ENCODE measurements around the gene FRMD3.
"Not testable (repeated sequence)": the region's sequence is repeated elsewhere in the genome, so short reads cannot be mapped to it uniquely, and the experiment has no call there.

Gene FRMD3

DNA sequence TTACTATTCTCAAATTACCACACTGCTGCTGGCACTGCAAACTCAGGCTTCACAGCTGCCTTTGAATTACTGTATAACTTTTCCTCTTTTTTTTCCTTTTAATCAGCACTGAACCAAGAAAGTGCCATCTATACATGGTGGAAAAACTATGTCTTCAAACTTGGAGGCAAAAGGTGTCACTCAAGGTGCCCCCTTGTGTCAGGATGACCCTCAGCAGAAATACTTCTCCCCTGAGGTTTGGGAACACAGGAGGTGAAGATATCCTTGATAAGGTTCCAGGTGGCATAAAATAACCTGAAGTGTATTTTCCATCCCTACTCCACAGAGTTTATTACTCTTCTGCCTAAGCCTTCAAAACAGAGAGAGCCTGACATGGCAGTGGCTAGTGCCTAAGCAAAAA lies 14.5 kb downstream of the FRMD3 start:
- CTCF ChIA-PET, result no interaction called here
- TF ChIP-seq, protein P1, sequence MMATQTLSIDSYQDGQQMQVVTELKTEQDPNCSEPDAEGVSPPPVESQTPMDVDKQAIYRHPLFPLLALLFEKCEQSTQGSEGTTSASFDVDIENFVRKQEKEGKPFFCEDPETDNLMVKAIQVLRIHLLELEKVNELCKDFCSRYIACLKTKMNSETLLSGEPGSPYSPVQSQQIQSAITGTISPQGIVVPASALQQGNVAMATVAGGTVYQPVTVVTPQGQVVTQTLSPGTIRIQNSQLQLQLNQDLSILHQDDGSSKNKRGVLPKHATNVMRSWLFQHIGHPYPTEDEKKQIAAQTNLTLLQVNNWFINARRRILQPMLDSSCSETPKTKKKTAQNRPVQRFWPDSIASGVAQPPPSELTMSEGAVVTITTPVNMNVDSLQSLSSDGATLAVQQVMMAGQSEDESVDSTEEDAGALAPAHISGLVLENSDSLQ (IDR thresholded peaks at IDR 0.05), result no peak
- TF ChIP-seq HDGF (IDR thresholded peaks at IDR 0.05; ENCODE audit: borderline replicate concordance) (no peak), ARNT (IDR thresholded peaks at IDR 0.05) (no peak), LEF1 (IDR thresholded peaks at IDR 0.05; ENCODE audit: borderline replicate concordance) (no peak), ELF4 (IDR thresholded peaks at IDR 0.05) (no peak), SUZ12 (IDR thresholded peaks at IDR 0.05) (no peak), FOXA1 (IDR thresholded peaks at IDR 0.05) (no peak), ZNF384 (IDR thresholded peaks at IDR 0.05) (no peak), TARDBP (IDR thresholded peaks at IDR 0.05) (no peak), FOXM1 (IDR thresholded peaks at IDR 0.05; ENCODE audit: borderline replicate concordance) (no peak), L3MBTL2 (conservative IDR thresholded peaks at IDR 0.05) (no peak)
- DNase-seq (ENCODE audit: extremely low spot score), result no peak
- POLR2A ChIA-PET, result no interaction called here

DNA sequence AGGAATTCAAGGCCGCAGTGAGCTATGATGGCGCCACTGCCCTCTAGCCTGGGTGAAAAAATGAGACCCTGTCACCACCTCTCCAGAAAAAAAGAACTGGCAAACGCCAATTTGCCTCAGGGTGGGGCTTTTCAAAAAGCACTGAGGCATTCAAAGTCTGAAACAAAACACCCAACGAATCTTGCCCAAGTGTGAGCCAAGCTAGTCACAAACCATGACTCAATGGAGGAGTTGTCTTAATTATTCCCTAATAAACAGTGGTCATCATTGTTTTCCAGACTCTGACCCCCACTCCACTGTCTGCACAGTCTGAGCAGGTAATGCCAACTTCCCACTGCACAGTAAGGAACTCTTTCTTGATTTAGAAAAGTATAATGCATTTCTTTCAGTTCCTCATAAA lies 16.8 kb downstream of the FRMD3 start:
- no peak for TF ChIP-seq FOXK2 (IDR thresholded peaks at IDR 0.05)
- no peak for TF ChIP-seq CTBP1 (IDR thresholded peaks at IDR 0.05; ENCODE audit: borderline replicate concordance)
- no peak for TF ChIP-seq BHLHE40 (IDR thresholded peaks at IDR 0.05; ENCODE audit: borderline replicate concordance)
- TF ChIP-seq ZNF384 (IDR thresholded peaks at IDR 0.05), result no peak
- ChIA-PET POLR2A (no interaction called here), CTCF (no interaction called here)
- no peak for DNase-seq (ENCODE audit: extremely low spot score)

DNA sequence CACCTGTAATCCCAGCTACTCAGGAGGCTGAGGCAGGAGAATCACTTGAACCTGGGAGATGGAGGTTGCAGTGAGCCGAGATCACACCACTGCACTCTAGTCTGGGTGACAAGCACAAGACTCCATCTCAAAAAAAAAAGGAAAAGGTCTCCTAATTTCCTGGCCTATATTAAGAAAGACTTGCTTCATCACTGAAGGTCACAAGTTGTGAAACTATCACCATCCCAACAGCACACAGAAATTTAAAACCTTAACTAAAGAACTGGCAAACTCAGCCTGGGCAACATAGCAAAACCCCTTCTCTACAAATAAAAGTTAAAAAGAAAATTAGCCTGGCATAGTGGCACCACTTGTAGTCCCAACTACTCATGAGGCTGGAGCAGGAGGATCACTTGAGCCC lies 17.2 kb downstream of the FRMD3 start:
- ChIA-PET CTCF (interaction anchor here (0.6 kb wide), 1 partner anchor 24 kb away, joined by 4 read pairs; no protein-coding TSS in a partner anchor), POLR2A (no interaction called here)
- TF ChIP-seq LEF1 (IDR thresholded peaks at IDR 0.05; ENCODE audit: borderline replicate concordance) (no peak), ARNT (IDR thresholded peaks at IDR 0.05) (no peak), SUZ12 (IDR thresholded peaks at IDR 0.05) (no peak), BHLHE40 (IDR thresholded peaks at IDR 0.05; ENCODE audit: borderline replicate concordance) (no peak)
- no peak for DNase-seq (ENCODE audit: extremely low spot score)

DNA sequence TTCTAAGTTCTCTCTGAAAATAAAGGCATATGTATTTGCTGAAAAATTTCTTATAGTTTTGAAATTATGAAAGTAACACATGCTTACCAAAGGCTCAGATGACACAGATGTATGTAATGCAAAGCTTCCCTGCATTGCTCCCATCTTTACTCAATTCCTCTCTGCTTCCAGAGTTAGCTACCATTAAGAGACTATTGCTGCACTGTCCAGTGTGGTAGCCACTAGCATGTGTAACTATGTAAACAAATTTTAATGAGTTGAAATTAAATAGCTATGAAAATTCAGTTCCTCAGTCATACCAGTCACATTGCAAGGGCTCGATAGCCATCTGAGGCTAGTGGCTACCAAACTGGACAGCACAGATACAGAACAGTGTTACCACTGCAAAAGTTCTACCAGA lies 17.9 kb downstream of the FRMD3 start:
- TF ChIP-seq L3MBTL2 (conservative IDR thresholded peaks at IDR 0.05), result no peak
- TF ChIP-seq HDGF (IDR thresholded peaks at IDR 0.05; ENCODE audit: borderline replicate concordance), result no peak
- no peak for TF ChIP-seq FOXM1 (IDR thresholded peaks at IDR 0.05; ENCODE audit: borderline replicate concordance)
- no peak for TF ChIP-seq ELF4 (IDR thresholded peaks at IDR 0.05)
- TF ChIP-seq ARNT (IDR thresholded peaks at IDR 0.05), result no peak
- no peak for TF ChIP-seq SUZ12 (IDR thresholded peaks at IDR 0.05)
- TF ChIP-seq, protein P1 (IDR thresholded peaks at IDR 0.05), result no peak
- ChIA-PET CTCF (interaction anchor here (0.6 kb wide), 1 partner anchor 25 kb away, joined by 4 read pairs; no protein-coding TSS in a partner anchor), POLR2A (no interaction called here)
- DNase-seq (ENCODE audit: extremely low spot score), result no peak

DNA sequence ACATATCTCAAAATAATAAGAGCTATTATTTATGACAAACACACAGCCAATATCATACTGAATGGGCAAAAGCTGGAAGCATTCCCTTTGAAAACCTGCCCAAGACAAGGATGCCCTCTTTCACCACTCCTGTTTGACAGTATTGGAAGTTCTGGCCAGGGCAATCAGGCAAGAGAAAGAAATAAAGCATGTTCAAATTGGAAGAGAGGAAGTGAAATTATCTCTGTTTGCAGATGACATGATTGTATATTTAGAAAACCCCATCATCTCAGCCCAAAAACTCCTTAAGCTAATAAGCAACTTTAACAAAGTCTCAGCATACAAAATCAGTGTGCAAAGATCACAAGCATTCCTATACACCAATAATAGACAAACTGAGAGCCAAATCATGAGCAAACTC lies 20.2 kb downstream of the FRMD3 start:
- DNase-seq (ENCODE audit: extremely low spot score); CTCF ChIA-PET: not testable (repeated sequence)

DNA sequence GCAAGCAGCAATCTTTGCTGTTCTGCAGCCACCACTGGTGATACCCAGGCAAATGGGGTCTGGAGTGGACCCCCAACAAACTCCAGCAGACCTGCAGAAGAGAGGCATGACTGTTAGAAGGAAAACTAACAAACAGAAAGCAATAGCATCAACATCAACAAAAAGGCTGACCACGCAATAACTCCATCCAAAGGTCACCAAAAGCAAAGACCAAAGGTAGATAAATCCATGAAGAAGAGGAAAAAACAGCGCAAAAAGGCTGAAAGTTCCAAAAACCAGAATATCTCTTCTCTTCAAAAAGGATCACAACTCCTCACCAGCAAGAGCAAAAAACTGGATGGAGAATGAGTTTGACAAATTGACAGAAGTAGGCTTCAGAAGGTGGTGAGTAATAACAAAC lies 23.4 kb downstream of the FRMD3 start:
- DNase-seq (ENCODE audit: extremely low spot score), result no peak
- ChIA-PET POLR2A (no interaction called here), CTCF (no interaction called here)
- TF ChIP-seq FOXA1 (IDR thresholded peaks at IDR 0.05), result no peak
- TF ChIP-seq NFRKB (IDR thresholded peaks at IDR 0.05), result no peak
- no peak for TF ChIP-seq HDGF (IDR thresholded peaks at IDR 0.05; ENCODE audit: borderline replicate concordance)
- no peak for TF ChIP-seq ELF4 (IDR thresholded peaks at IDR 0.05)
- no peak for TF ChIP-seq FOXK2 (IDR thresholded peaks at IDR 0.05)
- TF ChIP-seq BHLHE40 (IDR thresholded peaks at IDR 0.05; ENCODE audit: borderline replicate concordance), result no peak
- TF ChIP-seq SP1 (IDR thresholded peaks at IDR 0.05), result no peak
- no peak for TF ChIP-seq TARDBP (IDR thresholded peaks at IDR 0.05)
- no peak for TF ChIP-seq L3MBTL2 (conservative IDR thresholded peaks at IDR 0.05)
- TF ChIP-seq ZNF384 (IDR thresholded peaks at IDR 0.05), result no peak

More for the DNA sequence above, 20.2 kb downstream of the FRMD3 start:
- POLR2A ChIA-PET, result not testable (repeated sequence)

DNA sequence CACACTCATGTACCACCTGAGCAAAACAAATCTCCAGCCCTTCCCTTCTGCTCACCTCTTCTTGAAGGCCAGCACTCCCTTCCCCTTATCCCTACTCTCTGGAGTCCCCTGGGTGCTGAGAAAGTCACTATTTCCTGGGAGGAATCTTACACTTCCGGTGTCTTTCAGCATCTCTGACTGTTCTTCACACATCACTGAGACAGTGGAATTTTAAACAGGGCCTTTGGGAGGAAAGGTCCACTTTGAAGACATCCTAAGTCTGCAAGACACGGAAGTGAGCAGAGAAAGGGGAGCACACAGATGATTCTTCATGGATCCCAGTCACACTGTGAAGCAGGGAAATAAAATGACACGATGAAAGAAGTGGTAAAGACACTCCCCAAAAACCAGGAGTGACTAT lies 25.6 kb downstream of the FRMD3 start:
- POLR2A ChIA-PET, result no interaction called here
- no peak for DNase-seq (ENCODE audit: extremely low spot score)
- CTCF ChIA-PET, result no interaction called here
- TF ChIP-seq ELF4 (IDR thresholded peaks at IDR 0.05), result no peak
- TF ChIP-seq TARDBP (IDR thresholded peaks at IDR 0.05), result no peak
- no peak for TF ChIP-seq FOXK2 (IDR thresholded peaks at IDR 0.05)
- no peak for TF ChIP-seq CTBP1 (IDR thresholded peaks at IDR 0.05; ENCODE audit: borderline replicate concordance)
- no peak for TF ChIP-seq FOXA1 (IDR thresholded peaks at IDR 0.05)
- TF ChIP-seq, protein P1 (IDR thresholded peaks at IDR 0.05), result no peak
- TF ChIP-seq NFRKB (IDR thresholded peaks at IDR 0.05), result no peak
- TF ChIP-seq ZNF384 (IDR thresholded peaks at IDR 0.05), result no peak
- TF ChIP-seq ARNT (IDR thresholded peaks at IDR 0.05), result no peak
- no peak for TF ChIP-seq LEF1 (IDR thresholded peaks at IDR 0.05; ENCODE audit: borderline replicate concordance)
- TF ChIP-seq HDGF (IDR thresholded peaks at IDR 0.05; ENCODE audit: borderline replicate concordance), result no peak
- no peak for TF ChIP-seq SUZ12 (IDR thresholded peaks at IDR 0.05)
- no peak for TF ChIP-seq L3MBTL2 (conservative IDR thresholded peaks at IDR 0.05)
- no peak for TF ChIP-seq FOXM1 (IDR thresholded peaks at IDR 0.05; ENCODE audit: borderline replicate concordance)
- TF ChIP-seq BHLHE40 (IDR thresholded peaks at IDR 0.05; ENCODE audit: borderline replicate concordance), result no peak
- no peak for TF ChIP-seq SP1 (IDR thresholded peaks at IDR 0.05)

Data from HEK293T (cell line).